ENCODE data around the gene MTCL1.

MTCL1 gene

GRCh38 chr18:8843005-8843404, 137.6 kb downstream of the MTCL1 start:
- Histone ChIP-seq H3K27me3 (ENCODE audit: insufficient read depth, poor library complexity, severe bottlenecking) (no peaks in the 10 kb centered on the region), H3K4me3 (ENCODE audit: severe bottlenecking) (no peak overlapping the region), H3K36me3 (ENCODE audit: low read depth) (no peaks in the 10 kb centered on the region), H3K27ac (ENCODE audit: poor library complexity, severe bottlenecking) (no peak overlapping the region), H3K4me1 (ENCODE audit: insufficient read depth, poor library complexity, severe bottlenecking) (peaks cover 6% of the 10 kb centered on the region), H3K9me3 (ENCODE audit: severe bottlenecking) (no peaks in the 10 kb centered on the region)
- no peak for TF ChIP-seq CTCF (IDR thresholded peaks at IDR 0.05; ENCODE audit: poor library complexity, severe bottlenecking)
- ATAC-seq (ENCODE audit: low read depth) (no peak), DNase-seq (ENCODE audit: low spot score) (no peak)

GRCh38 chr18:8844721-8845148, 139.4 kb downstream of the MTCL1 start:
- ATAC-seq (ENCODE audit: low read depth) (peak; percentile 48), DNase-seq (ENCODE audit: low spot score) (no peak)
- H3K4me1 ChIP-seq (ENCODE audit: insufficient read depth, poor library complexity, severe bottlenecking): peaks cover 6% of the 10 kb centered on the region
- TF ChIP-seq CTCF (IDR thresholded peaks at IDR 0.05; ENCODE audit: poor library complexity, severe bottlenecking): no peak
- H3K9me3 ChIP-seq (ENCODE audit: severe bottlenecking): no peaks in the 10 kb centered on the region
- H3K36me3 ChIP-seq (ENCODE audit: low read depth): no peaks in the 10 kb centered on the region
- H3K27me3 ChIP-seq (ENCODE audit: insufficient read depth, poor library complexity, severe bottlenecking): no peaks in the 10 kb centered on the region
- H3K4me3 ChIP-seq (ENCODE audit: severe bottlenecking): no peak overlapping the region
- H3K27ac ChIP-seq (ENCODE audit: poor library complexity, severe bottlenecking): no peak overlapping the region

GRCh38 chr18:8845506-8845905, 140.2 kb downstream of the MTCL1 start:
- no peak for DNase-seq (ENCODE audit: low spot score)
- no peak for ATAC-seq (ENCODE audit: low read depth)
- H3K4me3 ChIP-seq (ENCODE audit: severe bottlenecking): no peak overlapping the region
- no peak overlapping the region for H3K27ac ChIP-seq (ENCODE audit: poor library complexity, severe bottlenecking)
- peaks cover 6% of the 10 kb centered on the region for H3K4me1 ChIP-seq (ENCODE audit: insufficient read depth, poor library complexity, severe bottlenecking)
- no peaks in the 10 kb centered on the region for H3K27me3 ChIP-seq (ENCODE audit: insufficient read depth, poor library complexity, severe bottlenecking)
- no peaks in the 10 kb centered on the region for H3K9me3 ChIP-seq (ENCODE audit: severe bottlenecking)
- no peak for TF ChIP-seq CTCF (IDR thresholded peaks at IDR 0.05; ENCODE audit: poor library complexity, severe bottlenecking)
- H3K36me3 ChIP-seq (ENCODE audit: low read depth): no peaks in the 10 kb centered on the region

- TF ChIP-seq CTCF (IDR thresholded peaks at IDR 0.05; ENCODE audit: poor library complexity, severe bottlenecking): no peak
- DNase-seq (ENCODE audit: low spot score) (no peak), ATAC-seq (ENCODE audit: low read depth) (no peak)
- Histone ChIP-seq H3K4me1 (ENCODE audit: insufficient read depth, poor library complexity, severe bottlenecking) (no peaks in the 10 kb centered on the region), H3K27ac (ENCODE audit: poor library complexity, severe bottlenecking) (no peak overlapping the region), H3K4me3 (ENCODE audit: severe bottlenecking) (no peak overlapping the region), H3K9me3 (ENCODE audit: severe bottlenecking) (no peaks in the 10 kb centered on the region), H3K27me3 (ENCODE audit: insufficient read depth, poor library complexity, severe bottlenecking) (no peaks in the 10 kb centered on the region), H3K36me3 (ENCODE audit: low read depth) (no peaks in the 10 kb centered on the region)
Observed at GRCh38 chr18:8847066-8847755, 141.9 kb downstream of the MTCL1 start.

- H3K4me3 ChIP-seq (ENCODE audit: severe bottlenecking): no peak overlapping the region
- DNase-seq (ENCODE audit: low spot score) (no peak), ATAC-seq (ENCODE audit: low read depth) (no peak)
- H3K27me3 ChIP-seq (ENCODE audit: insufficient read depth, poor library complexity, severe bottlenecking): no peaks in the 10 kb centered on the region
- no peaks in the 10 kb centered on the region for H3K36me3 ChIP-seq (ENCODE audit: low read depth)
- H3K27ac ChIP-seq (ENCODE audit: poor library complexity, severe bottlenecking): no peak overlapping the region
- no peaks in the 10 kb centered on the region for H3K9me3 ChIP-seq (ENCODE audit: severe bottlenecking)
- H3K4me1 ChIP-seq (ENCODE audit: insufficient read depth, poor library complexity, severe bottlenecking): no peaks in the 10 kb centered on the region
- TF ChIP-seq CTCF (IDR thresholded peaks at IDR 0.05; ENCODE audit: poor library complexity, severe bottlenecking): no peak
Observed at GRCh38 chr18:8847900-8848299, 142.5 kb downstream of the MTCL1 start.
